ENCODE data around the gene UNC5C.

Gene UNC5C

DNA sequence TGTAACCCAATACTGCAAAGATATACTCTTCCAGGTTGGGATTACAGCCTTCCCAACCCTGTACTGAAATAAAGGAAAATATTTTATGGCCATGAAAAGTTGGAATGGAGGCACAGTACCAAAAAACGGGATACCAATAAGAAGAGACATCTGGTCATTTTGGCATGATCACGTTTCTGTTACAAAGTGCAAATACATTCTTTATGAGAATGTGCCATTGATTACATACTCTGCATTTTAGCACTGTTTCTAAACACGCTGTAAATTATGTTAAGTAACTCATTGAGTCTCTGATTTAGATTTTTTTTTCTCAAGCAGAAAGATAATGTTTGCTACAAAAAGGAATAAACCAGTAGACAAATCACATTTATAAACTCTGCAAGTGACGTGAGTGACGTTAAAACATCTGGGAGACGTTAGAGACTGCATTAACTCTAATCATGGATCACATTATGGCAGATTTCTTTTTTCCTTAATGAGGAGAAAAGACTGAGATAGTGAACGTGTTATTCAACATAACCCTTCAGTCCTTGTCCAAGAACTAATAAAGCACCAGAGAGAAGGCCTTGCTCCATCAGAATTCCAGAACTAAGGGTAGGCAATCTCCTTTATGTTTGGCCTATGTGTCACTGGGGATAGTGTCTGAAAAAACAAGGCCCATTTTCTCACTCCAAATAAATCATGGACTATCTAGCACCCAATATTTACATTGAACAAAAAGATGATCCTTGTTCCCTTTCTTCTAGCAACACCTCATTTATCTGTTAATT lies 31.0 kb downstream of the UNC5C start:
- no peak for DNase-seq

DNA sequence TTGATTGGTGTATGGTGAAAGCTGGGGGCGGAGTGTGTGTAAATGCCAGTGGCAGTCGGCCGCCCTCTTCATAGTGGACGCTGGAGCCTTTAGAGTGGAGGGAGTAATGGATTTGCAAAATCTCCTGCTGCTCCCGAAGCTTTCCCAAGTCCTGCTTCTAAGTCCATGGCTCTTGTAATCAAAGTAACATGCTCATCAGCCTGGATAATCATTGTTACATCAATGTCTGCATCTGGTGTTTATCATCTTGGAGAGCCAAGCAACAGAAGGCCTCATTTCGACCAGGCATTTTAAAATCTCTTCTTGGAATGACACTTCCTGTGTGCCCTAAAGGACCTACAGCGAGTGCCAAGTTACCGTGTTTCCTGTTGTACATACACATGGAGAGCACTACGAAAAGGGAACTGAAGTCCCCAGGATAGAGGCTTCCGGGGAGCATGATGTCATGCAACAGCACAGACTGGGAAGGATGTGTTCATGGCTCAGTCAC lies 32.2 kb downstream of the UNC5C start:
- DNase-seq: no peak

DNA sequence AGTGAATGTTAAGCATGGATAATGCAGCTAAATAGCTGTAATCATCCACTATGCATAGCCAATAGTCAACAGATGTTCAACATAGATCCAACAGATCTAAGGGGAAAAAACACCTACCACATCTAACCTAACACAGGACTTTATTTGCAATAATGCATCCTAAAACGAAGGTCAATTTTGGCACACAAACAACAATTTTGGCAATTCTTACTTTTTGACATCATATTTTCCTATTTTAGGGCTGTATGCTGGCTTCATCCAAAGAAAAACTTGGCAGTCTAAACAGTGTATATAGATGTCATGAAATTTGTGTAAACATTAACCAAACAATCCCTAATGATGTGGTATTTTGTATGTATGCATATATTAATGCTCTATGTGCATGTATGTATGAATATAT lies 33.2 kb downstream of the UNC5C start:
- no peak for DNase-seq

DNA sequence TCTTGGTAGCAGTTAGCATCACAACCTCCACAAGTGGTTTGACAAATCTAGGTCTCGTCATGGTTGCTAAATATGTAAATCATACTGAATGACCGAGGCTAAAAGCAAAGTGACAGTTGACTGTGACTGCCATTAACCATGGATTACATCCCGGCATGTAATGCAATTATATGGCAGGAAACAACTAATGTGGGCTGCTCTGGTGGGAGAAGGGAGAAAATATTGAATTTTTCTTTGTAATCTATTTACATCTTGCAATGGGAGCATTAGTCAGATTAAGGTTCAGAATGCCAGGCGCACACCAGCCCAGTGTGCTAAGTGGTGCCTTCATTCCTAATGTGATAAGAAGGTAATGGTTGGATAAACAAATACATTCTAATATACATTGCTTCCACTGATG lies 35.8 kb downstream of the UNC5C start:
- DNase-seq: no peak

DNA sequence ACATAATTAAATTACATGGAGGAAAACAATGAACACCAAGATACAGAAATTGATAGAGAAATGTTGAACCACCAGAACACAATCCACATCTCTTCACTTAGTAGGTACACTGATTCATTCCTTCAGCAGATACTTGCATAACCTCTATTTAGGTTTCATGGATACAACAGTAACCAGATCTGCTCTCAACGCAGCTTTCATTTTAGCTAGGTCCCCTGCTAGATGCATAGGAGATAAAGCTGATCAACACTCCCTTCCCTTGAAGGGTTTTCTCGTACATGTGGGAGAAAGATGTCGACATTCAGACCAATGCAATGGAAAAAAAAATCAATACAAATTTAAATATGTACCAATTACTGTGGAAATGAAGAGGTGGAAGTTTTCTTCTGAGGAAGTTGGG lies 37.3 kb downstream of the UNC5C start:
- DNase-seq: no peak

DNA sequence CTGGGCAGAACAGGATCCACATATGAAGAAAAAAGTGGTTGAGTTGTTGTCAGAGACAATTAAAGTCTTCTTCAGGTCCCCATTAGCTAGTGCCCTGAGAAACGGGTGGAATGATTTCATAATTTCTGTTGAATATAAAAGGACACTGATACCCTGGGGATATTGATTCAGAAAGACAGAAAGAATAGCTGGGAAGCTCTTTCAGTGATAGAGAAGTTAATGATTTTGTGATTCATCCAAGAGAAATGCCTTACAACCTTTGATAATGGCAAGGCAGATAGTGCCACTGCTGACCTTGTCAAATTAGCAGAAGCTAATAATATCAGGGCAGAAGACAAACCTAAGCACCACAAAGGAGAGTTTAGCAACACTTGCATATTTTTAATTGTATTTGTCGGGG lies 37.9 kb downstream of the UNC5C start:
- DNase-seq: no peak

DNA sequence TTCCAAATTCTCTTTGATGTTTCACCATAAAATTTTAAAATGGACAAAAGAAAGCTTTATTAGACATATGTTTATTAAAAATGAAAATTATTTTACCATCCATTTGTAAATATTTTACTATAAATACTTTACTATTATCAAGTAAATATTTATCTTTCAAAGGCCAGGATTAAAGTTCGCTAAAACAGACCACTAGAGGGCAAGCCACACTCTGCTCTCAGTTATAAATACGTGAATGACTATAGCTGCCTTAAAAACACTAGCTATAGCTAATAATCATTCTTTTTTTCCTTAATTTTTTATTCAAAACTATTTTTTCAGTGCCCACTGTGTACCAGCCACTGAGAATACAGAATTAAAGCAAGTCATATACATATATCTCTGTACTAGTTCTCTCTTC lies 38.6 kb downstream of the UNC5C start:
- DNase-seq: no peak

DNA sequence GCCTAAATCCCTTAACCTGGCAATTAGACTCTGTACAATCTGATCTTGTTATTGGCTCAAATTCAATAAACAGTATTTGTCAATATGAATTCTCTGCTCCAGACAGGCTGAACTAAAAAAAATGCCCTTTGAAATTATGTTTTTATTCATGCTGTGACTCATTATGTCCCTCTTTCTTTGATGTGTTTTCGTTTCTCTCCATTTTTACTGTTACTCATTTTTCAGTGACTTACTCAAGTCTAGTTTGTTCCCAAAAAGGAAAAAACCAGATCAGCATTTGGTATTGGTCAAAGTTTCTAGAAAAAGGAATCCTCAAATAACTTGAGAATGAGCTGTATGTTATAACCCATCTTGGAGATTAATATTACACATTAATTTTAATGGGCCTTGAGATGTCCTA lies 40.4 kb downstream of the UNC5C start:
- DNase-seq: no peak

DNA sequence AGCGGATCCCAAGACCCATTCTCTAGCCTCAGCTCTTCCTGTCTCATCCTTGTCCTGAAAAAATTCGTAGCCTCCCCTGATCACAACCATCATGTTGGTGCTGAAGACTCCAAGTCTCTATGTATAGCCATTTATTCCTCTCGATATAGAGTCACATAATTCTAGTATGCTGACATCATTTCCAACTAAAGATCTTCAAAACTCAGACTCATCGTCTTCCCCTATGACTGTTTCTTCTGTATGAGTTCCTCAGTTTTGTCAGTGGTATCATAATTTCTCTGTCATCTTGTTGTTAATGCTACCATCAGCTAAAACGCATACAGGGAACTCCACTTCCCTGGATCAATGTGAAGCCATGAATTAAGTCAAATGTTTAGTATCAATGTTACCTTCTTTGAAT lies 41.2 kb downstream of the UNC5C start:
- no peak for DNase-seq

DNA sequence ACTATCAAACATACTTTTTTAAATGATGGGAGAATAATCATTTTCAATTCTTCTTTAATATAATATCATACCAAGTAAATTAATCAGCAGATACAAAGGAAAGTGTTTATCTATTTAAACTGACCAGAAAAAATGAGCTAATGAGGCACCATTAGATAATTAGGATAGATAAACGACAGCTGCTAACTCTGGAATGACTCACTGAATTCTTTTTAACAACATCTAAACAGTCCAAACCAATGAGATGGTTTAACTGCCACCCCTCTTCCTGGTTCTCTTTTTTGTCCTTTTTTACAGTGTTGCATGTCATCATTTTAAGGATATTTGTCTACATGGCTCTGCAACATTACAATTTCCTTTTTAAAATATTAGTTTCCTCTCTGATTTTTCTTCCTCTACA lies 41.6 kb downstream of the UNC5C start:
- DNase-seq: no peak

DNA sequence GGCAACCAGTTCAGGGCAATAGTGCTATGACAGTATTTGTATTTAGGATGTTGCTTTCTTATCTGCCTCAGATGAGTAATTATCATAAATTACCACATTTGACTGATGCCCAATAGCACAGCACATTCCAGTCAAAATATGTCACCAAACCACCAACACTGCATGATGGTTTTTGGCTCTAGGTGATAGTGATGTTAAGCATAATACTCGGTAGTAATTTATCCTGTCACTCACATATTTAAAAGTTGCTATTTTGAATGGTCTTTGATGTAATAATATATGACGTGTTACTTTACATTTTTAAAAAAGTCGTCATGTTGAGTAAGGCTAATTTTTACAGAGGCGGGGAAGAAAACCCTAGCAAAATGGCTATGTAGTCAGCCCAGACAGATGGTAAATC lies 42.5 kb downstream of the UNC5C start:
- no peak for DNase-seq

DNA sequence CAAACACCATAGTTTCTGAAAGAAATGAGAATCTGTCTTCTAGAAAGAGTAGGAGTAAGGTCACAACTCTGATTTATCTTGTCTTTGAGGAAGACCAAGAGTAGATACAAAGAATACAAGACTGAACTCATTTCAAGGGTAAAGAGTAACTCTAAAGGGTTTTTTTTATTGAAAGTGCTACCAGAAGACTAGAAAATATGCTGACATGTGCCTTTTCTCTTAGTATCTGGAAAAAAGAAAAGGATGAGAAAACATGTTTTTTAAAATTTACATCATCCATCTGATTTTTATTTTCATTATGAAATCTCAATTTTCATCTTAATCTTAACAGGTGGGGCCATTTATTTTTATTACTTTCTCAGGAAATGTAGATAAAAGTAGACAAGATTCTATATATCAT lies 43.0 kb downstream of the UNC5C start:
- DNase-seq: no peak

DNA sequence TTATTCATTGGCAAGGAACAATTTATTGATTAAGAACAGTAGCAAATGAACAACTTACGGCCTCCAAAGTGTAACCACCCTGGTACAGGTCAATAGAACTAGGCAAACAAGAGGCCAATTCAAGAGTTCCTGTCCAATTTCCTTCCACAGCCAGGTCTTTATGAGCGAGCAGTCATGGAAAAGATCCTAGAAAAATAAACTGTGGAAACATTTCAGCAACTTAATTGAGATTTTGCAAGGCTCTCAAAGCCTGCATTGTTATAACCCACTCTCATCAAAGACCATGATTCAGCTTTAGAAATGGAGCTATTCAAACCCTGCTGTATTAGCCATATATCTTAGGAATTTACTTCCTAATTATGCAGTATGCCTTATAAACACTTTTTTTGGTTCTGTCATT lies 43.6 kb downstream of the UNC5C start:
- DNase-seq: no peak

DNA sequence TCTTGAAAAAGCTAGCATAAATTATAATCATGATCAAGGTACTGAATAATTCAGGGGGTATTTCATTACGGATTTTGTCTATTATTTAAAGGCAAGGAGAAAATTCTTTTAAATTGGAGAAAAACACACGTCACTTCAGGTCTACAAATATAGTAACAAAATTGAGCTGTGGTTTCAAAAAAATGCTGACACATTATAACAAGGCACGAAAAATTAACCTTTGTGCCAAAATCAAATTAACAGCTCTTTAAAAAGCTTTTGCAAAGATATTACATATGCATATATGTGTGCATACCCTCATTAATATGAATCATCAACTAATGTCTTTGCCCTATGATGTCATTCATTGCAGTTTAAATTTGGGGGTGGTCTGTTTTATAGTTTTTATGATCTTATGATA lies 44.3 kb downstream of the UNC5C start:
- no peak for DNase-seq

DNA sequence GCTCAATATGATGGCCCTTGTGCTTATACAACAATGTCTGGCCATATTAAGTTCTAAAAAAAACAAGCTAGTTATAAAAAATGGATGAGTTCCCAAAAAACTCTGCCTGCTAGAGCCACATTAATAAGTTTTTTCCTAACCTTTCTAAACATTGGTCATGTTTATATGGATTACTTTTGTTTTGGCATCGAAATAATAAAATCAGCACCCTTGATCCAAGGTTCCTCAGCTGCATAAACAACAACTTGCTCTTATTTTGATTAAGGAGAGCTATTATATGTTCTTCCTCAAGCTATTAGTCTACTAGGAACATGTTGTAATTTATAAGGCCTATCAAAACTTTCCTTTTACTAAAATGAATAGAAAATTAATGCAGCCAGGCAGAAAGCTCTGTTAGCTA lies 48.4 kb downstream of the UNC5C start:
- DNase-seq: no peak

DNA sequence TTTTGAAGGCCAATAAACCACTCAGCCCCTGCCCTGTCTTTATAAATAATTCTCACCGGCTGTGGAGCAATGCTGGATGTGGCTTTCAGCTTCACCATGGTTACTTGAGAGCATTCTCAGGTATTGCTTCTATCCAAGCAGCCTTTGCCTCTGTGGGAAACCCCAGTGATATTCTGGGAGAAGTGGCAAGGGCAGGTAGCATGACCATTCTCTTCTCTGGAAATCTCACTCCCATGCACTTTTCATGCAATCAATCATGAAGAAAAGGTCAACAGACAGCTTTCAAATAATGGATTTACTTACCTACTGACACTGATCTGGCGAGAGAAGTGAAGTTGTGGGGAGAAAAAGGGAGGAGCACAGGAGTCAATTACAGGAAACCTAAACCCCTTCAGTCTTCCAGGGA lies 49.5 kb downstream of the UNC5C start:
- no peak for DNase-seq

DNA sequence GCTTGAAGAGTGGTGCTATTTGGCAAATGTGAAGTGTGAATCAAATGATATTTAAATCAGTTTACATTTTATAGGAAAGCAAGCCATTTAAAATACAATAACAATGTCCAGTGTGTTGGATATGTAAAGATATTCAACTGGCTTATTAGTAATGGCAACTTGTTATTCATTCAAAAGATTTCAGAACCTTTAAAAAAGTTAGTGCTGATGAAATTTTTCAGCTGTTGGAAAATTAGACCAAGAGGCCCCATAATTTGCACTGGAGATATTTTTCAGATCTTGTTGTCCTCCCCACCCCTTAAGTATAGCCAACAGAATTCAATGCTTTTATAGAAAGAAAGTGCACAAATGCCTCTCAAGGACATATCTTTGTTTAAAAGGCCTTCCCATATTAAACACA lies 54.6 kb downstream of the UNC5C start:
- DNase-seq: no peak

DNA sequence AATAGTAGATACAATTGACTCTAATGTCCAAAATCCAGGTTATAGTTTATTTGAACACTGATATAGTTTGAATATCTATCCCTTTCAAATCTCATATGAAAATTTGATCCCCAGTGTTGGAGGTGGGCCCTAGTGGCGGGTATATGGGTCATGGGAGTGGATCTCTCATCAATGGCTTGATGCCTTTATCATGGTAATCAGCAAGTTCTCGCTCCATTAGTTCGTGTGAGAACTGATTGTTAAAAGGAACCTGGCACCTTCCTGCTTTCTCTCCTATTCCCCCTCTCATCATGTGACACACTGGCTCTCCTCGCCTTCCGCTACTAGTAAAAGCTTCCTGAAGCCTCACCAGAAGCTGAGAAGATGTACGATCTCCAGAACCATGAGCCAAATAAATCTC lies 70.1 kb downstream of the UNC5C start:
- no peak for DNase-seq

DNA sequence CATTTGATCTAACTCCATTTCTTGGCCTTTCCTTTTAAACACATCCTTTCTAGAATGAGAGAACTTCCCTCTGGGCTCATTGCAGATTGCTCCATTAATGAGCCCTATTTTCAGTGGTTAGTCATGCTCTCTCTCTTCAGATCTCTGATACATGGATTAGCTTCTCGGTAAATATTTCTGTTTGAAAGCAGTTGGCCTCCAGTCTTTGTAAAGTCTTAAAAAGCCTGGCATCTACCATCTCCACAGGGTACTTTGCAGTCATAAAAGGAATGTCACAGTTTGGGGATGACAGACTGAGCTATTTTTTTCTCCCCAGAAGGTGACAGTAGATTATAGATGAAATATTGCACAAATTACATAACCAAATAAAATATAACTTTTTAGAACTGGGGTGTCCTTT lies 72.7 kb downstream of the UNC5C start:
- DNase-seq: no peak

DNA sequence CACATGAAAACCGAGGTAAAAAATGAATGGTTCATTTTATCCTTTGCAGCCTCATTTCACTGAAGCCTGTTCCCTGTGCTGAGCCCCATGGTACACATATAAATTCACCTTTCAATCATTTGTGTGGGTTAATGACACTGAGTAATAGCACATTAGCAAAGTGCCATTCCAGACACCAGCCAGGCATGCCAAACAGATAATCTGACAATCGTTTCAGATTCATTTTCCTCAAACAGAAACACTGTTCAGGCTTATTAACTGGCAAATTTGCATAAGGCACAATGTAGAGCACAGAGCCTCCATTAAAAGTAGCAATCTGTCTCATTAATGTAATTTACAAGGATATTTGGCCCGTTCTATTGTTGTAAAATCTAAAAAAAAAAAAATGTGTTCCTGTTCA lies 76.2 kb downstream of the UNC5C start:
- no peak for DNase-seq

DNA sequence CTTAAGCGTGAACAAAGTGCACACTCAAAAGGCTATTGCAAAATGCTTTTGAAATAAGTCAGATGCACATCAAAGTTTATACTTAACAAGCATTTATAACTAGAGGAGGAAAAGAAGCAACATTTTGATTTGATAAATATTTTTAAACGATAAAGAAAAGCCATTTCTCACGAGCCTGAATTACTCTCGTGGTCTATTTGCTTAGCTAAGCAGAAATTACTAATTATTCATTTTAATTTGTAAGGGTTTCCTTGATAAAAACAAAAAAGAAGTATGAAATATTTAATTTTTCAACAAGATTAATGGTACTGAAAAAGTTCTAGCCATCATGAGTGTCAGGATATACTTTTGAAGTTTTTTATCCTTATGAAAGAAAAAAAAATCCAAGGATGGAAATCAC lies 78.2 kb downstream of the UNC5C start:
- no peak for DNase-seq

DNA sequence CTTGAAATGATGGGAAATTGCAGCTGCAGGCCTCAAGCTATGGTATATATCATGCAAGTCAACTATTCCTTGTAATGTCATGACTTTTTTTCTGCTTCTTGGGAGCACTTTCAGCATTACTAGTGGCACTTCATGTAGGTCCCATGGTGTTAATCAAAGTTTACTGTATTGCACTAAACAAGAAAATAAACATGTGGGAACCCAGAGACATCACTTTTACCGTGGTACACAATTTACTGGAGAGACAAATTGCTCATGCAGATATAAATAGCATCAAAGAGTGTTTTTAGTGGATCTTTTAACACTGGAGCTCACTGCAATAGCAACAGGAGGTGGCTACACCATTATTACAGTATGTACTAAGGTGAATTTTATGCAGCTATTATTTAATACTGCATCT lies 79.2 kb downstream of the UNC5C start:
- no peak for DNase-seq

DNA sequence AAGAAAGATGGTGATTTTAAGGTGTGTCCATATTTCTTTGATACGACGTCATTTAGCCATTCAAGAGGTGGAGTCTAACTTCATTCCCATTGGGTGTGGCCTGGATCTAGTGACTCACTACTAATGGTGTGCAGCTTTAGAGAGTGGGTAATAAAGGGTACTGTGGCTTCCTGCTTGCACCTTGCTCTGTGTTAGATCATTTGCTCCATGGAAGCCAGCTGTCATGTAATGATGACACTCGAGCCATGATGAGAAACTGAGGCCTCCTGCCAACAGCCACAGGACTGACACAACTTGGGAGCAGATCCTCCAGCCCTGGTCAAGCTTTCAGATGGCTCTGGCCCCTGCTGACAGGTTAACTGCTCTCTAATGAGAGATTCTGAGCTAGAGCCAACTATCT lies 82.0 kb downstream of the UNC5C start:
- DNase-seq: no peak

DNA sequence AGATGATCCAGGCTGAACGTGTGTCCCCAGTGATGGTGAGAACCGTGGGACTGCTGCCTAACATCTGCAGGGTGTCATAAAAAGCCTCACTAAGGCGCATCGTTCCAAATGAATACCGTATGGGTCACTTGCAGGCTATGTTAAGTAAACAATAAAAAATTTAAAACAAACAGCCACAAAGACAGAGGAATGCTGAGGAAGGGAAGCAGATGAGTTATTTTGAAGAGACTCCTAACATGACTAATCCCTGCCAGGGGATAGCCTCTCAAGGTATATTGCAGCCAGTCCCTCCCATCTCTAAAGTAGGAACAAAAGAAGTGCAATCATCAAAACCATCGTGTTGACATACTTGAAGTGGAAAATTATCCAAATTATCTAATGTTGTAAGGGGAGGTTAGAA lies 83.8 kb downstream of the UNC5C start:
- no peak for DNase-seq

DNA sequence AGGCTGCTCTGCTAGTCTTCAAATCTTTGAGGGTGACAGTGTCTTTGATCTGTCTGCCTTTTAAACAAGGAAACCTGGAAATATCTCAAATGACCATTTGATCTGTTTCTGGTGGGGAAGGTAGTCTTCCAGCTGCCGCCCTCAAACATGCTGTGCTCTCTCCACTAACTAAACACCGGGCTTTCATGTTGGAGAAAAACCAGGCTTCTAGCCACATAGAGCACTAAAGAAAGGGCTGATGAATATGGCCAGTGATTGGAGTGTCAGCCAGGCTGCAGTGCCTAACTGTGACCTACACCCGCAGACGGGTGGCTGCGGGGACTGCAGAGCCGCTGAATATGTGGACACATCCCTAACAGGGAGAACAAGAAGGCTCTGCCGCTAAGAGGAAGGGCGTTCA lies 85.9 kb downstream of the UNC5C start:
- no peak for DNase-seq

DNA sequence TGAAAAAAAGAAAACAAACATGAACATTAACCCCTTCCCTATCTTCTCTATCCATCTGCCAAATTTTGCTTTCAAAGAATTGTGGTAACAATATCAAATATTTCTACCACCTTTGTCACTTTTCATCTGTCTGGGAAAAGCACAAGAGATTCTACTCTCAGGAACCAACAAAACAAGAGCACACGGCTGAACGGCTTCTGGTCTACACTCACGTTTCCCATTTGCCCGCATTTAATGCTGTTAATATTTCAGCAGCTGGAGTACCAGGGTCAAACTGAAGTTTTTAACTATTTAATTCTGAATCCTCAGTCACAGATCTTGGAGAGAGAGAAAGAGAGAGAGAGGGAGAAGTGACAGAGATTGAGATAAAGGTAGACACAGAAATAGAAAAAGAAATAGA lies 91.4 kb downstream of the UNC5C start:
- no peak for DNase-seq
